ENCODE data around the gene GMPPA. TPM values are rescaled to one million over a fixed set of nuclear protein-coding genes. Genes with fewer than 3 reads are reported as not detected.

Gene GMPPA
- total RNA-seq, 1 experiment from 2014 or later: 78.1 TPM

DNA sequence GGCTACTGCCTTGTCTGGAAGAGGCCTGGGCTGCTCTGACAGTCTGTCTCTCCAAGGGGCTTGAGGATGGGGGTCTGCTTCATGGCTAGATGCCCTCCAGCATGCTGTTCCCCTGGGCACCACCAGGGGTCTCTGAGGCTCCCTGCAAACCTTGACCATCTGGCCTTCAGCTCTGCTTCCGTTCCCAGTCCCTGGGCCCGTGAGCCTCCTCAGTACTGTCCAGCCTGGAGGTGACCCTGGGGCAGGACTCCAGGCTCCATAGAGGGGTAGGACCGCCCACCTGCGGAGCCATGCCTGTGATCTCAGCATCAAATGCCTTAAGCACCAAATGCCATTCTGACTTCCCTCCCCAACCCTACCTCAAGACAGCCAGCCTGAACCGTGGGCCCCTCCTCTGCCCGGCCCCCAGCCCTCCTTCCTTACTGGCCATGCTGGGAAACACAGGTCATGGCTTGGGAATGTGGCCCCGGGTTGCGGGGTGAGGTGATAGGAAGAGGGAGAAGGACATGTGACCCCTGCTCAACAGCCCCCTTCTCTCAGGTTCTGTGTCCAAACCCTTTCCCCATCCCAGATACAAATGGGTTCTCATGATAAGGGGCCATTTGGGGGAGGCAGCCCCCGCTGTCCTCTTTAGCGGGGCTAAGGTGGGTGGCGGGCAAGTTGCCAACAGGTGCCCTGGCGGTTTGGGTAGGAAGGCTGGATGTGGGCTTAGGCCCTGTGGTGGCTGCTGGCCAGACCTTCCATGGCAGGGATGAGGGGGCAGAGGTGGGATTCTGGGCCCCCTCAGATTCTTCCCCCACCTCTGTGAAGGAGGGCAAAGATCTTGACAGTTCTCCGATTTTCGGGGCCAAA is 39.0 kb upstream of the GMPPA start:
- H3K27me3 ChIP-seq (ENCODE audit: low read length): no peaks in the 10 kb centered on the region
- H3K79me2 ChIP-seq (ENCODE audit: low read length): no peaks in the 10 kb centered on the region
- no peaks in the 10 kb centered on the region for H3K9me3 ChIP-seq (ENCODE audit: low read length)
- no peaks in the 10 kb centered on the region for H3K9me2 ChIP-seq (replicated peaks; ENCODE audit: low read length)
- peaks cover 17% of the 10 kb centered on the region for H3K4me1 ChIP-seq (ENCODE audit: insufficient read depth, low read length)
- POLR2A ChIA-PET (ENCODE audit: unreplicated experiment): no interaction called here
- no peak overlapping the region for H3K4me2 ChIP-seq (ENCODE audit: low read length)
- intact Hi-C loops (cut with micrococcal nuclease): loop anchor here (2.0 kb wide), 1 partner anchor 41 kb away; no protein-coding TSS in a partner anchor
- no peaks in the 10 kb centered on the region for H3F3A ChIP-seq (ENCODE audit: low read length, unreplicated experiment)
- peaks cover 3% of the 10 kb centered on the region; the same call in 1 of the 2 replicates for H3K36me3 ChIP-seq (ENCODE audit: low read depth, low read length)
- TF ChIP-seq, protein P1, sequence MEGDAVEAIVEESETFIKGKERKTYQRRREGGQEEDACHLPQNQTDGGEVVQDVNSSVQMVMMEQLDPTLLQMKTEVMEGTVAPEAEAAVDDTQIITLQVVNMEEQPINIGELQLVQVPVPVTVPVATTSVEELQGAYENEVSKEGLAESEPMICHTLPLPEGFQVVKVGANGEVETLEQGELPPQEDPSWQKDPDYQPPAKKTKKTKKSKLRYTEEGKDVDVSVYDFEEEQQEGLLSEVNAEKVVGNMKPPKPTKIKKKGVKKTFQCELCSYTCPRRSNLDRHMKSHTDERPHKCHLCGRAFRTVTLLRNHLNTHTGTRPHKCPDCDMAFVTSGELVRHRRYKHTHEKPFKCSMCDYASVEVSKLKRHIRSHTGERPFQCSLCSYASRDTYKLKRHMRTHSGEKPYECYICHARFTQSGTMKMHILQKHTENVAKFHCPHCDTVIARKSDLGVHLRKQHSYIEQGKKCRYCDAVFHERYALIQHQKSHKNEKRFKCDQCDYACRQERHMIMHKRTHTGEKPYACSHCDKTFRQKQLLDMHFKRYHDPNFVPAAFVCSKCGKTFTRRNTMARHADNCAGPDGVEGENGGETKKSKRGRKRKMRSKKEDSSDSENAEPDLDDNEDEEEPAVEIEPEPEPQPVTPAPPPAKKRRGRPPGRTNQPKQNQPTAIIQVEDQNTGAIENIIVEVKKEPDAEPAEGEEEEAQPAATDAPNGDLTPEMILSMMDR (conservative IDR thresholded peaks at IDR 0.05; ENCODE audit: low read depth, low read length): peak; percentile 89
- TF ChIP-seq EZH2 (IDR thresholded peaks at IDR 0.05; ENCODE audit: low read length, unreplicated experiment): no peak
- no peak overlapping the region for H3K9ac ChIP-seq (ENCODE audit: low read length)
- DNase-seq (peak; percentile 51), ATAC-seq (peak; percentile 73)
- CTCF ChIA-PET: interaction anchor here (1.0 kb wide), 3 partner anchors 50 to 71 kb away, joined by 3 to 15 read pairs (median 4); no protein-coding TSS in a partner anchor
- no peak overlapping the region for H2AFZ ChIP-seq (ENCODE audit: low read length)
- no peak overlapping the region for H3K27ac ChIP-seq (ENCODE audit: low read length)
- H3K4me3 ChIP-seq (ENCODE audit: low read length): no peak overlapping the region
- no peaks in the 10 kb centered on the region for H4K20me1 ChIP-seq (ENCODE audit: low read length)
- no TSS peak for BruUV-seq (replicated peaks)

DNA sequence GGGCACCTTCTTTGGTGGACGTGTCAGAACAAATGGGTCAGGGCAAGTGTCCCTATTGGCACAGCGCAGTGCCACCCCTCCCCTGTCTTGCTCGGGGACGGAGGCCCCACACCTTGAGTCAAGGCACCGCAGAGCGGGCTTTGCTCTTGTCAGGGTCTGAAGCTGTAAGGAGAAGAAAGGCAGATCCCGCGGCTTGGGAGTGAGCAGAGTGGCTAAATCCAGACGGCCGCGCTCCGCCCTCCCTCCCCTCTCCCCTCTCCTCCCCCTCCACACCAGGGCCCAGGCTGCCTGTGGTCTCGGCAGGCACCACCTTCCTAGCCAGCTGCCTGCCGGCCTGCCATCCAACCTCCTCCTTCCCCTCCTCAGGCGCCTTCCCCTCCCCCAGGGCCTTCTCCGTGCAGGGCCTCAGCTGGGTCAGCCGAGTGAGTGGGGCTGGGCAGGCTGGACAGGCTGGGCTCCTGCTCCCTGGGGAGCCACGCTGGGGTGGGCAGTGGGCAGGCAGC is 38.2 kb upstream of the GMPPA start:
- no peaks in the 10 kb centered on the region for H4K20me1 ChIP-seq (ENCODE audit: low read length)
- BruUV-seq (replicated peaks): no TSS peak
- H2AFZ ChIP-seq (ENCODE audit: low read length): no peak overlapping the region
- ChIA-PET CTCF (no interaction called here), POLR2A (ENCODE audit: unreplicated experiment) (no interaction called here)
- H3F3A ChIP-seq (ENCODE audit: low read length, unreplicated experiment): no peaks in the 10 kb centered on the region
- H3K36me3 ChIP-seq (ENCODE audit: low read depth, low read length): peaks cover 3% of the 10 kb centered on the region; the same call in 1 of the 2 replicates
- H3K4me3 ChIP-seq (ENCODE audit: low read length): no peak overlapping the region
- H3K9me3 ChIP-seq (ENCODE audit: low read length): no peaks in the 10 kb centered on the region
- no peak overlapping the region for H3K4me2 ChIP-seq (ENCODE audit: low read length)
- intact Hi-C loops (cut with micrococcal nuclease): no loop called here
- H3K27me3 ChIP-seq (ENCODE audit: low read length): no peaks in the 10 kb centered on the region
- no peak for DNase-seq
- H3K27ac ChIP-seq (ENCODE audit: low read length): no peak overlapping the region
- H3K79me2 ChIP-seq (ENCODE audit: low read length): no peaks in the 10 kb centered on the region
- no peak for ATAC-seq
- no peak overlapping the region for H3K9ac ChIP-seq (ENCODE audit: low read length)
- H3K4me1 ChIP-seq (ENCODE audit: insufficient read depth, low read length): peaks cover 17% of the 10 kb centered on the region
- TF ChIP-seq EZH2 (IDR thresholded peaks at IDR 0.05; ENCODE audit: low read length, unreplicated experiment) (no peak), EZH2phosphoT487 (IDR thresholded peaks at IDR 0.05; ENCODE audit: borderline replicate concordance, low read length) (no peak)
- TF ChIP-seq, protein P1 (conservative IDR thresholded peaks at IDR 0.05; ENCODE audit: low read depth, low read length): no peak
- no peaks in the 10 kb centered on the region for H3K9me2 ChIP-seq (replicated peaks; ENCODE audit: low read length)

DNA sequence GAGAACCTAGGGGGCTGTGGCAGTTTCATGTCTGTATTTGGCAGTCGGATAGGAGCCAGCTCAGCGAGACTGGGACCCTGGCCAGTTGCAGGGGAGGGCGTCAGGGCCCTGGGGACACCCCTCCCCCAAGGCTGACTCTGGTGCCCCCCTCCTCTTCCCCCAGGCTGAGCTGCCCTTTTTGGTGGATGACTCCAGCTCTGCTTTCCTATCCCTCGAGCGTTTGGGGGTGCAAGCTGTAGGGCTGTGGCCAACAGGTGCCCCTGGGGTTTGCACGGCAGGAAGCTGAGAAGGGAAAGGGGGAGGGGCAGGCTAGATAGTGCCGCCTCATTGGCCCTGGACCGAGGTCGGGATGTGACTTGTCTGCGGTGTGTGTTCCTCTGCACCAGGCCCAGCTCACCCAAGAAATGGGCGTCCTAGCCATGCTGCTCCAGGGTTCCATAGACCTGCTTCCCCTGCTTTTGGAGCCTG is 37.6 kb upstream of the GMPPA start:
- no peak for TF ChIP-seq EZH2phosphoT487 (IDR thresholded peaks at IDR 0.05; ENCODE audit: borderline replicate concordance, low read length)
- no peak for TF ChIP-seq EZH2 (IDR thresholded peaks at IDR 0.05; ENCODE audit: low read length, unreplicated experiment)
- TF ChIP-seq, protein P1 (conservative IDR thresholded peaks at IDR 0.05; ENCODE audit: low read depth, low read length): no peak
- Histone ChIP-seq H3K9ac (ENCODE audit: low read length) (no peak overlapping the region), H3K36me3 (ENCODE audit: low read depth, low read length) (peaks cover 3% of the 10 kb centered on the region; the same call in 1 of the 2 replicates), H3K4me3 (ENCODE audit: low read length) (no peak overlapping the region), H3F3A (ENCODE audit: low read length, unreplicated experiment) (no peaks in the 10 kb centered on the region), H3K4me1 (ENCODE audit: insufficient read depth, low read length) (peaks cover 17% of the 10 kb centered on the region), H3K9me3 (ENCODE audit: low read length) (no peaks in the 10 kb centered on the region), H3K79me2 (ENCODE audit: low read length) (no peaks in the 10 kb centered on the region), H3K27ac (ENCODE audit: low read length) (no peak overlapping the region), H3K9me2 (replicated peaks; ENCODE audit: low read length) (no peaks in the 10 kb centered on the region), H3K27me3 (ENCODE audit: low read length) (no peaks in the 10 kb centered on the region), H2AFZ (ENCODE audit: low read length) (no peak overlapping the region), H4K20me1 (ENCODE audit: low read length) (no peaks in the 10 kb centered on the region), H3K4me2 (ENCODE audit: low read length) (no peak overlapping the region)
- ChIA-PET POLR2A (ENCODE audit: unreplicated experiment) (no interaction called here), CTCF (no interaction called here)
- ATAC-seq (no peak), DNase-seq (no peak)
- intact Hi-C loops (cut with micrococcal nuclease): no loop called here
- BruUV-seq (replicated peaks): no TSS peak

All from PC-3 (cell line).